OCI-LY1 (cell line): ENCODE data around the gene RGS7BP.

ENCODE experiments used
- EZH2 ChIP-seq: fragments of 200-600 bp; sonication (generic), shearing (Covaris generic); IDR thresholded peaks from 2 replicates; pipeline ENCODE4 v1.8.0; 2017; ENCODE audit warnings: borderline replicate concordance, mixed run types, mild to moderate bottlenecking, antibody characterized with exemption, low read length, moderate library complexity, mixed read lengths
- TF ChIP-seq, protein P1 (sequence below): fragments of 200-600 bp; sonication (generic), shearing (Covaris generic); IDR thresholded peaks from 2 replicates; pipeline ENCODE4 v1.5.1; 2017; ENCODE audit warnings: mild to moderate bottlenecking, antibody characterized with exemption, low read length, moderate library complexity, mixed read lengths

- TF ChIP-seq, protein P1, sequence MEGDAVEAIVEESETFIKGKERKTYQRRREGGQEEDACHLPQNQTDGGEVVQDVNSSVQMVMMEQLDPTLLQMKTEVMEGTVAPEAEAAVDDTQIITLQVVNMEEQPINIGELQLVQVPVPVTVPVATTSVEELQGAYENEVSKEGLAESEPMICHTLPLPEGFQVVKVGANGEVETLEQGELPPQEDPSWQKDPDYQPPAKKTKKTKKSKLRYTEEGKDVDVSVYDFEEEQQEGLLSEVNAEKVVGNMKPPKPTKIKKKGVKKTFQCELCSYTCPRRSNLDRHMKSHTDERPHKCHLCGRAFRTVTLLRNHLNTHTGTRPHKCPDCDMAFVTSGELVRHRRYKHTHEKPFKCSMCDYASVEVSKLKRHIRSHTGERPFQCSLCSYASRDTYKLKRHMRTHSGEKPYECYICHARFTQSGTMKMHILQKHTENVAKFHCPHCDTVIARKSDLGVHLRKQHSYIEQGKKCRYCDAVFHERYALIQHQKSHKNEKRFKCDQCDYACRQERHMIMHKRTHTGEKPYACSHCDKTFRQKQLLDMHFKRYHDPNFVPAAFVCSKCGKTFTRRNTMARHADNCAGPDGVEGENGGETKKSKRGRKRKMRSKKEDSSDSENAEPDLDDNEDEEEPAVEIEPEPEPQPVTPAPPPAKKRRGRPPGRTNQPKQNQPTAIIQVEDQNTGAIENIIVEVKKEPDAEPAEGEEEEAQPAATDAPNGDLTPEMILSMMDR, result no peak
- no peak for TF ChIP-seq EZH2
These were observed 60.6 kb downstream of the RGS7BP start for GRCh38 chr5:64566310-64566916.
